SK-N-SH (cell line): ENCODE data around the gene SORCS3.

Source experiments
- CHD2 ChIP-seq: fragments of 150-350 bp; IDR thresholded peaks from 2 replicates; pipeline ENCODE4 v1.6.1; 2018; ENCODE audit warnings: low read length; ENCODE audit not compliant: partially characterized antibody
- CTCF ChIP-seq: fragments of 200-600 bp; sonication (generic); IDR thresholded peaks from 2 replicates; pipeline ENCODE4 v1.6.1; 2017; ENCODE audit warnings: antibody characterized with exemption, mild to moderate bottlenecking, moderate library complexity
- GABPA ChIP-seq: IDR thresholded peaks from 2 replicates; pipeline ENCODE4 v1.4.0; 2012; ENCODE audit warnings: low read depth, mild to moderate bottlenecking
- MAX ChIP-seq: IDR thresholded peaks from 2 replicates; pipeline ENCODE4 v1.4.0; 2012; ENCODE audit warnings: low read depth
- NFIC ChIP-seq: IDR thresholded peaks from 2 replicates; pipeline ENCODE4 v1.4.0; 2012; ENCODE audit warnings: borderline replicate concordance
- POLR2AphosphoS5 ChIP-seq: IDR thresholded peaks from 2 replicates; pipeline ENCODE4 v1.6.1; 2012; ENCODE audit warnings: low read depth, low read length
- SIN3A ChIP-seq: IDR thresholded peaks from 2 replicates; pipeline ENCODE4 v1.6.1; 2012; ENCODE audit warnings: low read depth, mild to moderate bottlenecking, low read length, moderate library complexity, borderline replicate concordance
- TAF1 ChIP-seq: IDR thresholded peaks from 2 replicates; pipeline ENCODE4 v1.6.1; 2012; ENCODE audit warnings: low read depth, mild to moderate bottlenecking, low read length, moderate library complexity, borderline replicate concordance
- TCF12 ChIP-seq: IDR thresholded peaks from 2 replicates; pipeline ENCODE4 v1.4.0; 2012
- USF2 ChIP-seq: fragments of 150-350 bp; IDR thresholded peaks from 2 replicates; pipeline ENCODE4 v1.6.1; 2017; ENCODE audit warnings: antibody characterized with exemption, low read length, low read depth, borderline replicate concordance
- ZBTB33 ChIP-seq: IDR thresholded peaks from 2 replicates; pipeline ENCODE4 v1.4.0; 2012; ENCODE audit warnings: low read depth, borderline replicate concordance

GRCh38 chr10:104923501-104923900 lies 282.4 kb downstream of the SORCS3 start:
- TF ChIP-seq TAF1, result no peak
- no peak for TF ChIP-seq CTCF
- TF ChIP-seq CHD2, result no peak
- TF ChIP-seq USF2, result no peak
- no peak for TF ChIP-seq GABPA
- no peak for TF ChIP-seq TCF12
- no peak for TF ChIP-seq POLR2AphosphoS5
- no peak for TF ChIP-seq NFIC
- TF ChIP-seq MAX, result no peak
- TF ChIP-seq SIN3A, result no peak
- no peak for TF ChIP-seq ZBTB33
